A549 (cell line): ENCODE results near the gene AP4E1.

Experiments used
- BCL3 ChIP-seq: fragments of >200 bp; sonication (Bioruptor Twin); formaldehyde crosslinking; IDR thresholded peaks from 3 replicates; pipeline ENCODE4 v1.6.1; 2016
- CTCF ChIP-seq: fragments of >200 bp; sonication (Bioruptor Twin); formaldehyde crosslinking; IDR thresholded peaks from 3 replicates; pipeline ENCODE4 v1.5.1; 2016
- JUN ChIP-seq, 2 experiments: fragments of >200 bp; sonication (Bioruptor Twin); formaldehyde crosslinking; IDR thresholded peaks; 2 replicates in 1 of 2; 3 replicates in 1 of 2; pipeline ENCODE4 v1.6.1; 2016 to 2017
- KDM1A ChIP-seq: fragments of 200-600 bp; sonication (generic); IDR thresholded peaks from 2 replicates; pipeline ENCODE4 v1.6.1; 2016; ENCODE audit warnings: low read depth, mild to moderate bottlenecking
- MAFK ChIP-seq: fragments of 450-650 bp; IDR thresholded peaks from 2 replicates; pipeline ENCODE4 v1.6.1; 2014; ENCODE audit not compliant: partially characterized antibody
- PHF8 ChIP-seq: fragments of 200-600 bp; sonication (generic); IDR thresholded peaks from 2 replicates; pipeline ENCODE4 v1.6.1; 2016; ENCODE audit warnings: low read depth, mild to moderate bottlenecking, antibody characterized with exemption, moderate library complexity, borderline replicate concordance
- POLR2A ChIP-seq: IDR thresholded peaks from 2 replicates; pipeline ENCODE4 v1.6.1; 2012; ENCODE audit warnings: mild to moderate bottlenecking, low read length
- REST ChIP-seq: fragments of 200-600 bp; sonication (generic); IDR thresholded peaks from 2 replicates; pipeline ENCODE4 v1.6.1; 2016; ENCODE audit warnings: antibody characterized with exemption, mild to moderate bottlenecking, moderate library complexity

GRCh38 chr15:50883903-50884302 is 24.6 kb upstream of the AP4E1 start:
- TF ChIP-seq POLR2A (no peak), CTCF (no peak), PHF8 (no peak), BCL3 (no peak), REST (no peak), JUN (IDR thresholded peaks at IDR 0.05) (no peak), MAFK (no peak), KDM1A (no peak)
